SK-N-MC (cell line): ENCODE measurements around the gene KIAA0513.

Experiments
- EZH2 ChIP-seq: fragments of 200-600 bp; sonication (generic); IDR thresholded peaks from one replicate; pipeline ENCODE4 v1.6.1; 2017; ENCODE audit warnings: antibody characterized with exemption
- FOXP2 ChIP-seq: optimal IDR thresholded peaks from 2 replicates; pipeline ENCODE3; 2011; ENCODE audit warnings: mild to moderate bottlenecking, moderate library complexity; ENCODE audit not compliant: insufficient read depth; ENCODE audit errors: extremely low read length, control extremely low read depth
- POLR2AphosphoS5 ChIP-seq: IDR thresholded peaks from 2 replicates; pipeline ENCODE4 v1.6.1; 2012; ENCODE audit warnings: mild to moderate bottlenecking, low read depth, low read length, borderline replicate concordance

DNA sequence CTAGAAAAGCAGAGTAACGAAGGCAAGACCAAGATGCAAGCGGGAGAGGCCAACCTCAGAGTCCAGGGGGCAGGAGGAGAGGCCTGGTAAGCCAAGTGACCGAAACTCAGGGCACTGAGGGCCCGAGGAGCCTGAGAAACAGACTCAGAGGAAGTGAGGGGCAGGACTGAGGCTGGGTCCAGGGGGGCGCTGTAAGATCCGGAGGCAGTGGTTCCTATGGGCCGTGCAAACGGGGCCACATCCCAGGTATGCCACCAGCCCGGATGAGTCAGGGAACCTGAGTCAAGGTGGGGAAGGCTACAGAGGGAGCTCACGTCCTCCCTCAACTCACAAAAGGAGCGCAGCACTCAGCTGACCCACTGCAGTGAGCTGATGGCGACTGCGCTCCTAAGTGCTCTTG is 24.5 kb upstream of the KIAA0513 start:
- TF ChIP-seq EZH2 = no peak
- TF ChIP-seq POLR2AphosphoS5 = no peak
- TF ChIP-seq FOXP2 = no peak
